IMR-90 (cell line): ENCODE data around the gene BCL2L15. TPM values are rescaled to one million over a fixed set of nuclear protein-coding genes. Genes with fewer than 3 reads are reported as not detected.

Experiments used
- ATAC-seq: fragments of 200-7000 bp; cut with Tn5 transposase; 2 replicates; pipeline ENCODE4 v1.9.1; 2020; ENCODE audit warnings: low read depth, mild to moderate bottlenecking, moderate library complexity
- BruUV-seq: library from RNA; stranded (reverse); fragments of 400-500 nt; replicated peaks from 2 replicates; lab custom pipeline; 2021; lab: Mats Ljungman, UMichigan
- CTCF ChIA-PET: fragments of 300-600 bp; formaldehyde crosslinking; extraction: SDS; loops from one replicate; lab custom pipeline; 2021; ENCODE audit warnings: antibody characterized with exemption; lab: Yijun Ruan, JAX
- POLR2A ChIA-PET: fragments of 300-600 bp; sonication (Branson Sonifier 250); formaldehyde crosslinking; loops from one replicate; lab custom pipeline; 2022; ENCODE audit warnings: antibody characterized with exemption; ENCODE audit not compliant: unreplicated experiment; lab: Charles Lee
- DNase-seq: peaks from one replicate; pipeline ENCODE4 v3.0.0; 2013
- H2AFZ ChIP-seq: replicated peaks from 2 replicates; pipeline ENCODE3; 2013; ENCODE audit warnings: low read length, mild to moderate bottlenecking; ENCODE audit not compliant: poor library complexity
- H2AK5ac ChIP-seq: 2 replicates; pipeline ENCODE4 v1.6.1; 2013; ENCODE audit warnings: low read depth, low read length, inconsistent platforms
- H2AK9ac ChIP-seq: replicated peaks from 2 replicates; pipeline ENCODE3; 2013; ENCODE audit warnings: mild to moderate bottlenecking, low read depth, low read length, moderate library complexity; ENCODE audit not compliant: poor library complexity
- H2BK120ac ChIP-seq: 2 replicates; pipeline ENCODE4 v1.6.1; 2013; ENCODE audit warnings: low read depth, low read length, inconsistent platforms
- H2BK15ac ChIP-seq: 3 replicates; pipeline ENCODE4 v1.6.1; 2013; ENCODE audit warnings: low read depth, low read length, inconsistent platforms
- H2BK20ac ChIP-seq: 2 replicates; pipeline ENCODE4 v1.6.1; 2013; ENCODE audit warnings: low read depth, mild to moderate bottlenecking, inconsistent platforms, low read length, moderate library complexity
- H2BK5ac ChIP-seq: 2 replicates; pipeline ENCODE4 v1.6.1; 2013; ENCODE audit warnings: mild to moderate bottlenecking, low read depth, low read length, inconsistent platforms; ENCODE audit not compliant: poor library complexity, severe bottlenecking
- H3K14ac ChIP-seq: replicated peaks from 2 replicates; pipeline ENCODE4 v1.6.1; 2013; ENCODE audit warnings: low read depth, low read length, inconsistent platforms
- H3K18ac ChIP-seq: 2 replicates; pipeline ENCODE4 v1.6.1; 2013; ENCODE audit warnings: low read depth, low read length, control low read depth
- H3K23ac ChIP-seq: 2 replicates; pipeline ENCODE4 v1.6.1; 2013; ENCODE audit warnings: low read depth, low read length, inconsistent platforms
- H3K27ac ChIP-seq: 2 replicates; pipeline ENCODE4 v1.5.1; 2013; ENCODE audit warnings: mild to moderate bottlenecking, control low read depth, low read length; ENCODE audit not compliant: insufficient read depth
- H3K27me3 ChIP-seq: 2 replicates; pipeline ENCODE4 v1.6.1; 2013; ENCODE audit warnings: low read length; ENCODE audit not compliant: control insufficient read depth, insufficient read depth
- H3K36me3 ChIP-seq: 2 replicates; pipeline ENCODE4 v1.6.1; 2013; ENCODE audit warnings: low read length, mixed read lengths; ENCODE audit not compliant: control insufficient read depth, insufficient read depth
- H3K4ac ChIP-seq: 2 replicates; pipeline ENCODE4 v1.6.1; 2013; ENCODE audit warnings: low read depth, low read length, inconsistent platforms
- H3K4me1 ChIP-seq: 2 replicates; pipeline ENCODE4 v1.6.1; 2013; ENCODE audit warnings: low read length, mixed read lengths; ENCODE audit not compliant: control insufficient read depth, insufficient read depth
- H3K4me2 ChIP-seq: 2 replicates; pipeline ENCODE4 v1.6.1; 2013; ENCODE audit warnings: low read depth, mild to moderate bottlenecking, control low read depth, low read length, moderate library complexity
- H3K4me3 ChIP-seq: 2 replicates; pipeline ENCODE4 v1.5.1; 2013; ENCODE audit warnings: low read depth, mild to moderate bottlenecking, control low read depth, low read length, moderate library complexity; ENCODE audit not compliant: insufficient read depth
- H3K56ac ChIP-seq: 2 replicates; pipeline ENCODE4 v1.6.1; 2013; ENCODE audit warnings: low read length, inconsistent platforms; ENCODE audit not compliant: insufficient read depth; ENCODE audit errors: extremely low read depth
- H3K79me1 ChIP-seq, 2 experiments: 2 replicates each; pipeline ENCODE4 v1.6.1; 2013; ENCODE audit warnings: low read length in 2 of 2, inconsistent platforms in 1 of 2, low read depth in 1 of 2
- H3K9ac ChIP-seq: 2 replicates; pipeline ENCODE4 v1.6.1; 2013; ENCODE audit warnings: low read depth, low read length, control low read depth
- H3K9me1 ChIP-seq: 2 replicates; pipeline ENCODE4 v1.6.1; 2013; ENCODE audit warnings: low read length, inconsistent platforms; ENCODE audit not compliant: insufficient read depth
- H3K9me3 ChIP-seq: 2 replicates; pipeline ENCODE4 v1.6.1; 2013; ENCODE audit warnings: low read length; ENCODE audit not compliant: control insufficient read depth, insufficient read depth
- H4K20me1 ChIP-seq: 2 replicates; pipeline ENCODE4 v1.6.1; 2013; ENCODE audit warnings: low read length, inconsistent platforms; ENCODE audit not compliant: insufficient read depth
- H4K5ac ChIP-seq: 2 replicates; pipeline ENCODE4 v1.6.1; 2013; ENCODE audit warnings: mild to moderate bottlenecking, low read depth, low read length, control low read depth
- H4K8ac ChIP-seq, 2 experiments: 2 replicates each; pipeline ENCODE4 v1.6.1; 2013; ENCODE audit warnings: low read depth in 2 of 2, low read length in 2 of 2, control low read depth in 1 of 2, inconsistent platforms in 1 of 2
- H4K91ac ChIP-seq: 2 replicates; pipeline ENCODE4 v1.6.1; 2013; ENCODE audit warnings: low read depth, low read length, inconsistent platforms; ENCODE audit not compliant: insufficient read depth
- CEBPB ChIP-seq: IDR thresholded peaks from 2 replicates; pipeline ENCODE4 v1.6.1; 2012; ENCODE audit warnings: low read depth, low read length, improper control_type of control experiment
- CHD1 ChIP-seq: IDR thresholded peaks from 2 replicates; pipeline ENCODE4 v1.6.1; 2012; ENCODE audit warnings: low read depth, low read length, improper control_type of control experiment
- CTCF ChIP-seq: conservative IDR thresholded peaks from 2 replicates; pipeline ENCODE4 v1.5.1; 2012; ENCODE audit warnings: mild to moderate bottlenecking, low read depth, low read length, improper control_type of control experiment
- FOS ChIP-seq: fragments of 150-350 bp; IDR thresholded peaks from 2 replicates; pipeline ENCODE4 v1.6.1; 2016; ENCODE audit warnings: low read depth, low read length
- MAFK ChIP-seq: IDR thresholded peaks from 2 replicates; pipeline ENCODE4 v1.6.1; 2012; ENCODE audit warnings: low read depth, low read length, improper control_type of control experiment
- MAZ ChIP-seq: IDR thresholded peaks from 2 replicates; pipeline ENCODE4 v1.6.1; 2012; ENCODE audit warnings: low read depth, mild to moderate bottlenecking, low read length, improper control_type of control experiment, moderate library complexity, borderline replicate concordance
- RAD21 ChIP-seq: IDR thresholded peaks from 2 replicates; pipeline ENCODE4 v1.6.1; 2012; ENCODE audit warnings: low read length, improper control_type of control experiment
- RFX5 ChIP-seq: IDR thresholded peaks from 2 replicates; pipeline ENCODE4 v1.8.0; 2012; ENCODE audit warnings: low read depth, mild to moderate bottlenecking, low read length, moderate library complexity
- SMC3 ChIP-seq: fragments of 150-350 bp; IDR thresholded peaks from 2 replicates; pipeline ENCODE4 v1.6.1; 2016; ENCODE audit warnings: low read depth, mild to moderate bottlenecking, antibody characterized with exemption, low read length, moderate library complexity
- WGBS, 2 experiments: methylation state at CpG; one replicate each; pipeline versions ENCODE4 v1.1.5 to v1.1.7; 2013; ENCODE audit warnings: missing lambda C conversion rate in 2 of 2; ENCODE audit not compliant: insufficient read length in 1 of 2; ENCODE audit errors: extremely low coverage in 2 of 2; 5-methylcytosine and 5-hydroxymethylcytosine counted together
- dilution Hi-C: fragments of 300-500 bp; cut with HindIII; formaldehyde crosslinking; loops from one replicate; pipeline ENCODE4 v1.14.3; 2018; ENCODE audit warnings: low sequenced_read_pairs; ENCODE audit not compliant: unreplicated experiment
- in situ Hi-C: fragments of 300-500 bp; cut with MboI; formaldehyde crosslinking; loops from 3 replicates; pipeline ENCODE4 v1.14.3; 2019; ENCODE audit warnings: low sequenced_read_pairs, inconsistent platforms, mixed read lengths
- intact Hi-C: fragments of 100-400 bp; cut with micrococcal nuclease; formaldehyde crosslinking; loops from 2 replicates; pipeline ENCODE4 v1.10.0; 2022
- polyA plus RNA-seq, 3 experiments: library from polyadenylated mRNA; depleted of rRNA; stranded (reverse); fragments of >200 nt; gene quantifications; 2 replicates each; pipeline ENCODE4 v1.2.3, GENCODE V29; 2012; ENCODE audit warnings: low replicate concordance in 1 of 3
- total RNA-seq: library from RNA; depleted of rRNA; stranded (reverse); fragments of >200 nt; gene quantifications from 2 replicates; pipeline ENCODE4 v1.2.3, GENCODE V29; 2012

BCL2L15 gene
- total and polyA plus RNA-seq, 2 of the 4 experiments (the other 2 are of a cell fraction), result under 0.01 to 0.15 TPM

GRCh38 chr1:113931451-113931851 is 44.1 kb upstream of the BCL2L15 start:
- Histone ChIP-seq H3K14ac (no peak overlapping the region), H2BK5ac (peak overlapping the region; percentile 32), H4K91ac (no peak overlapping the region), H2AK5ac (no peak overlapping the region), H3K79me1 (peaks cover 0 to 52% of the 10 kb centered on the region in 2 experiments; a peak in 2 of 4 replicates), H3K18ac (no peak overlapping the region), H2BK15ac (no peak overlapping the region), H2BK120ac (no peak overlapping the region), H3K23ac (0 out of 2 replicates have a peak overlapping the region, but pooled peaks have one; percentile 20), H3K9me3 (no peaks in the 10 kb centered on the region), H2AFZ (no peak overlapping the region), H3K36me3 (no peaks in the 10 kb centered on the region), H3K4ac (no peak overlapping the region), H2AK9ac (no peak overlapping the region), H3K9ac (no peak overlapping the region), H3K27ac (peak overlapping the region; percentile 37; the same call in 1 of the 2 replicates), H3K56ac (no peak overlapping the region), H3K9me1 (peaks cover 5% of the 10 kb centered on the region; the same call in 1 of the 2 replicates), H3K4me2 (peak overlapping the region; percentile 98), H4K8ac (no peak overlapping the region), H3K27me3 (no peaks in the 10 kb centered on the region), H2BK20ac (no peak overlapping the region), H3K4me1 (no peaks in the 10 kb centered on the region), H3K4me3 (peak overlapping the region; percentile 13; the same call in 1 of the 2 replicates), H4K5ac (no peak overlapping the region), H4K20me1 (peaks cover 54% of the 10 kb centered on the region)
- BruUV-seq, result no TSS peak
- DNase-seq, result peak; percentile 83
- dilution Hi-C loops, result no loop called here
- intact Hi-C loops, result loop anchor here (2.0 to 10.0 kb wide), 2 partner anchors 43 to 787 kb away; no protein-coding TSS in a partner anchor
- ChIA-PET POLR2A (no interaction called here), CTCF (interaction anchor here (0.7 to 2.2 kb wide), 2 partner anchors 96 to 940 kb away, joined by 3 to 6 read pairs; no protein-coding TSS in a partner anchor)
- TF ChIP-seq MAFK, result no peak
- TF ChIP-seq MAZ, result no peak
- no peak for TF ChIP-seq RFX5
- TF ChIP-seq CEBPB, result peak; percentile 43; the same call in 1 of the 2 replicates
- peak; percentile 38; the same call in 1 of the 2 replicates for TF ChIP-seq FOS
- no peak for TF ChIP-seq CHD1
- TF ChIP-seq SMC3, result no peak
- TF ChIP-seq CTCF, result no peak
- TF ChIP-seq RAD21, result no peak
- peak; percentile 2; the same call in 1 of the 2 replicates for ATAC-seq
- in situ Hi-C loops, result no loop called here
- WGBS, 2 experiments, result no CpG with 5 or more reads among the region's 3 CpGs
